ENCODE measurements around the gene PDLIM7. TPM values are rescaled to one million over a fixed set of nuclear protein-coding genes. Genes with fewer than 3 reads are reported as not detected.

The PDLIM7 gene
- total and polyA plus RNA-seq, 2 experiments from 2014 or later, result 94.7 to 128 TPM

DNA sequence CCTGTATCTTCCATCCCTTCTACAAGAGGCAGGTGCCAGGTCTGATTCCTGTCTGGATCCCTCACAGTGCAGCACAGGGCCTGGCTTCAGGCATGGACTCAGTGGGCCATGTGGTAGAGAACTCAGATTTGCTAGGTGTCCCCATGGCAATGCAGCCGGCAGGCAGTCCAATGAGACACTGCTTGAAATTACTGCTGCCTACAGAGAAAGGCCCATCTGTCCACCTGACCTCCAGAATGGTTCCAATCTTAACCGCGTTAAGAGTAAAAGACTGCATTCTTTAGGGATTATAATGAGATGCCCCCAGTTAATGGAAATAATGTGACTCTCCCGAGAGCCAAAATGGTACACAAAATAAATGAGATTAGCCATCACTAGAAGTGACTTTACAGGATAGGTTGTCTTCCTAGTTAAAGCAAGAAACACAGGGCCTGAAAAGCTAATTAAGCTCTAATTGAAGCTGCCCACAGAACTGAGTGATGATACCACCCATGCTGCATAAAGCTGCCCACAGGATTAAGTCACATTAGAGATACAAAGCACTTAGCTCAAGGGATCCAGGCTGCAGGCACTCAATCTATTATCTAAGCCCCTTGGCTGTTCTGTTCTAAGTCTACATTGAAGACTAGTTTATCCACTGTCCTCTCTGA lies 45.5 kb upstream of the PDLIM7 start (continued):
- TF ChIP-seq, protein P1, sequence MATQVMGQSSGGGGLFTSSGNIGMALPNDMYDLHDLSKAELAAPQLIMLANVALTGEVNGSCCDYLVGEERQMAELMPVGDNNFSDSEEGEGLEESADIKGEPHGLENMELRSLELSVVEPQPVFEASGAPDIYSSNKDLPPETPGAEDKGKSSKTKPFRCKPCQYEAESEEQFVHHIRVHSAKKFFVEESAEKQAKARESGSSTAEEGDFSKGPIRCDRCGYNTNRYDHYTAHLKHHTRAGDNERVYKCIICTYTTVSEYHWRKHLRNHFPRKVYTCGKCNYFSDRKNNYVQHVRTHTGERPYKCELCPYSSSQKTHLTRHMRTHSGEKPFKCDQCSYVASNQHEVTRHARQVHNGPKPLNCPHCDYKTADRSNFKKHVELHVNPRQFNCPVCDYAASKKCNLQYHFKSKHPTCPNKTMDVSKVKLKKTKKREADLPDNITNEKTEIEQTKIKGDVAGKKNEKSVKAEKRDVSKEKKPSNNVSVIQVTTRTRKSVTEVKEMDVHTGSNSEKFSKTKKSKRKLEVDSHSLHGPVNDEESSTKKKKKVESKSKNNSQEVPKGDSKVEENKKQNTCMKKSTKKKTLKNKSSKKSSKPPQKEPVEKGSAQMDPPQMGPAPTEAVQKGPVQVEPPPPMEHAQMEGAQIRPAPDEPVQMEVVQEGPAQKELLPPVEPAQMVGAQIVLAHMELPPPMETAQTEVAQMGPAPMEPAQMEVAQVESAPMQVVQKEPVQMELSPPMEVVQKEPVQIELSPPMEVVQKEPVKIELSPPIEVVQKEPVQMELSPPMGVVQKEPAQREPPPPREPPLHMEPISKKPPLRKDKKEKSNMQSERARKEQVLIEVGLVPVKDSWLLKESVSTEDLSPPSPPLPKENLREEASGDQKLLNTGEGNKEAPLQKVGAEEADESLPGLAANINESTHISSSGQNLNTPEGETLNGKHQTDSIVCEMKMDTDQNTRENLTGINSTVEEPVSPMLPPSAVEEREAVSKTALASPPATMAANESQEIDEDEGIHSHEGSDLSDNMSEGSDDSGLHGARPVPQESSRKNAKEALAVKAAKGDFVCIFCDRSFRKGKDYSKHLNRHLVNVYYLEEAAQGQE (IDR thresholded peaks at IDR 0.05; ENCODE audit: unreplicated experiment), result no peak
- TF ChIP-seq CREB1 (CRISPR knock-in tag; IDR thresholded peaks at IDR 0.05; ENCODE audit: low read depth) (no peak), NANOG (IDR thresholded peaks at IDR 0.05; ENCODE audit: borderline replicate concordance) (no peak)

DNA sequence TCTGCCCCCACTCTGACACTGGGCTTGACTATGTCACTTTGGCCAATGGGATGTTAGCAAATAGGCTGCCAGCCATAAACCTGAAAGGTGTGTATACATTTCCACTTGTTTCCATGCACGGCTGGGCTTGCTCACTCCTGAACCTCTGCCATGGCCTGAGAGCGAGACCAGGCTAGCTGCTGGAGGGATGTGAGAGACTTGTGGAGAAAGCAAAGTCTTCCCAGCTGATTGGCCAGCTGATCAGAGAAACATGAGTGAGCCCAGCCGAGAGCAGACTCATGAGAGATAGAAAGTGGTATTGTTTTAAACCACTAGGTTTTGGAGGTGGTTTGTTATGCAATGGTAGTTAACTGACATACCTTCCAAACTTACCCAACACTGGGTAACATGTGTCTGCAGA lies 43.0 kb upstream of the PDLIM7 start:
- DNase-seq (ENCODE audit: low spot score) (no peak), ATAC-seq (no peak)
- Histone ChIP-seq H3K4me2 (no peak overlapping the region), H3K27ac (ENCODE audit: low read depth) (no peak overlapping the region), H3K4me1 (ENCODE audit: insufficient read depth) (no peaks in the 10 kb centered on the region), H3F3A (replicated peaks; ENCODE audit: low read depth) (0 out of 2 replicates have a peak, but pooled peaks cover 14% of the 10 kb centered on the region), H2AFZ (no peak overlapping the region), H4K20me1 (replicated peaks; ENCODE audit: insufficient read depth) (peaks cover 56% of the 10 kb centered on the region), H3K27me3 (ENCODE audit: insufficient read depth) (no peaks in the 10 kb centered on the region), H3K36me3 (ENCODE audit: insufficient read depth) (peaks cover 7% of the 10 kb centered on the region), H3K79me2 (replicated peaks; ENCODE audit: insufficient read depth) (peaks cover 55% of the 10 kb centered on the region), H3K4me3 (no peak overlapping the region), H3K9me2 (ENCODE audit: insufficient read depth) (no peaks in the 10 kb centered on the region)
- Mint-ChIP-seq H3K36me3 (ENCODE audit: low read depth) (peaks cover 27% of the 10 kb centered on the region), H3K9me3 (no peaks in the 10 kb centered on the region), H3K4me1 (peaks cover 3% of the 10 kb centered on the region; the same call in 2 of the 3 replicates), H3K27me3 (ENCODE audit: insufficient read depth, low read depth, poor library complexity) (peaks cover 2% of the 10 kb centered on the region), H3K4me3 (no peak overlapping the region), H3K27ac (no peak overlapping the region)
- TF ChIP-seq, protein P2, sequence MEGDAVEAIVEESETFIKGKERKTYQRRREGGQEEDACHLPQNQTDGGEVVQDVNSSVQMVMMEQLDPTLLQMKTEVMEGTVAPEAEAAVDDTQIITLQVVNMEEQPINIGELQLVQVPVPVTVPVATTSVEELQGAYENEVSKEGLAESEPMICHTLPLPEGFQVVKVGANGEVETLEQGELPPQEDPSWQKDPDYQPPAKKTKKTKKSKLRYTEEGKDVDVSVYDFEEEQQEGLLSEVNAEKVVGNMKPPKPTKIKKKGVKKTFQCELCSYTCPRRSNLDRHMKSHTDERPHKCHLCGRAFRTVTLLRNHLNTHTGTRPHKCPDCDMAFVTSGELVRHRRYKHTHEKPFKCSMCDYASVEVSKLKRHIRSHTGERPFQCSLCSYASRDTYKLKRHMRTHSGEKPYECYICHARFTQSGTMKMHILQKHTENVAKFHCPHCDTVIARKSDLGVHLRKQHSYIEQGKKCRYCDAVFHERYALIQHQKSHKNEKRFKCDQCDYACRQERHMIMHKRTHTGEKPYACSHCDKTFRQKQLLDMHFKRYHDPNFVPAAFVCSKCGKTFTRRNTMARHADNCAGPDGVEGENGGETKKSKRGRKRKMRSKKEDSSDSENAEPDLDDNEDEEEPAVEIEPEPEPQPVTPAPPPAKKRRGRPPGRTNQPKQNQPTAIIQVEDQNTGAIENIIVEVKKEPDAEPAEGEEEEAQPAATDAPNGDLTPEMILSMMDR (conservative IDR thresholded peaks at IDR 0.05; ENCODE audit: low read depth in 2 of 2), result no peak
- TF ChIP-seq, protein P3, sequence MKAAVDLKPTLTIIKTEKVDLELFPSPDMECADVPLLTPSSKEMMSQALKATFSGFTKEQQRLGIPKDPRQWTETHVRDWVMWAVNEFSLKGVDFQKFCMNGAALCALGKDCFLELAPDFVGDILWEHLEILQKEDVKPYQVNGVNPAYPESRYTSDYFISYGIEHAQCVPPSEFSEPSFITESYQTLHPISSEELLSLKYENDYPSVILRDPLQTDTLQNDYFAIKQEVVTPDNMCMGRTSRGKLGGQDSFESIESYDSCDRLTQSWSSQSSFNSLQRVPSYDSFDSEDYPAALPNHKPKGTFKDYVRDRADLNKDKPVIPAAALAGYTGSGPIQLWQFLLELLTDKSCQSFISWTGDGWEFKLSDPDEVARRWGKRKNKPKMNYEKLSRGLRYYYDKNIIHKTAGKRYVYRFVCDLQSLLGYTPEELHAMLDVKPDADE (IDR thresholded peaks at IDR 0.05), result no peak
- TF ChIP-seq EZH2phosphoT487 (IDR thresholded peaks at IDR 0.05; ENCODE audit: unreplicated experiment) (no peak), ZNF331 (CRISPR knock-in tag; IDR thresholded peaks at IDR 0.05; ENCODE audit: low read depth) (no peak), POLR2AphosphoS5 (IDR thresholded peaks at IDR 0.05; ENCODE audit: low read depth) (no peak), STAT1 (IDR thresholded peaks at IDR 0.05; ENCODE audit: unreplicated experiment) (no peak), EZH2 (IDR thresholded peaks at IDR 0.05; ENCODE audit: low read depth, unreplicated experiment) (no peak)
- TF ChIP-seq, protein P1 (IDR thresholded peaks at IDR 0.05; ENCODE audit: unreplicated experiment), result no peak
